Osteoblast (primary cell): ENCODE data around the gene IFIT1. TPM values are rescaled to one million over a fixed set of nuclear protein-coding genes. Genes with fewer than 3 reads are reported as not detected.

Experiments
- DNase-seq: peaks from one replicate; pipeline ENCODE4 v3.0.0; 2011; ENCODE audit warnings: low spot score, mixed read lengths; ENCODE audit not compliant: insufficient read length; ENCODE audit errors: missing footprints
- H2AFZ ChIP-seq: 2 replicates; pipeline ENCODE4 v1.6.0; 2011; ENCODE audit warnings: mild to moderate bottlenecking, low read length
- H3K27ac ChIP-seq: 2 replicates; pipeline ENCODE4 v1.5.1; 2011; ENCODE audit warnings: mild to moderate bottlenecking, low read depth, low read length, moderate library complexity
- H3K27me3 ChIP-seq: 2 replicates; pipeline ENCODE4 v1.6.0; 2012; ENCODE audit warnings: mild to moderate bottlenecking, control low read depth, inconsistent platforms, low read length, moderate library complexity; ENCODE audit not compliant: insufficient read depth
- H3K36me3 ChIP-seq: 2 replicates; pipeline ENCODE4 v1.5.1; 2011; ENCODE audit warnings: mild to moderate bottlenecking, low read length, control low read depth, moderate library complexity; ENCODE audit not compliant: insufficient read depth
- H3K4me1 ChIP-seq: 2 replicates; pipeline ENCODE4 v1.5.1; 2011; ENCODE audit warnings: mild to moderate bottlenecking, low read length, control low read depth, moderate library complexity; ENCODE audit not compliant: insufficient read depth
- H3K4me2 ChIP-seq: 2 replicates; pipeline ENCODE4 v1.6.0; 2011; ENCODE audit warnings: mild to moderate bottlenecking, low read length; ENCODE audit not compliant: insufficient read depth
- H3K4me3 ChIP-seq: fragments of 200-600 bp; sonication (generic); 3 replicates; pipeline ENCODE4 v1.5.1; 2012; ENCODE audit warnings: mild to moderate bottlenecking, low read length, inconsistent platforms; ENCODE audit not compliant: insufficient read depth
- H3K79me2 ChIP-seq: 2 replicates; pipeline ENCODE4 v1.6.0; 2012; ENCODE audit warnings: mild to moderate bottlenecking, low read length, control low read depth, inconsistent platforms; ENCODE audit not compliant: insufficient read depth
- H3K9me3 ChIP-seq: 2 replicates; pipeline ENCODE4 v1.5.1; 2011; ENCODE audit warnings: low read depth, low read length, control low read depth
- H4K20me1 ChIP-seq: 2 replicates; pipeline ENCODE4 v1.6.0; 2012; ENCODE audit warnings: mild to moderate bottlenecking, low read length, control low read depth; ENCODE audit not compliant: insufficient read depth
- CTCF ChIP-seq: IDR thresholded peaks from 2 replicates; pipeline ENCODE4 v1.5.1; 2011; ENCODE audit warnings: mild to moderate bottlenecking, low read depth, low read length, moderate library complexity; ENCODE audit errors: extremely low read depth
- total RNA-seq: library from RNA; depleted of rRNA; stranded (reverse); fragments of >200 nt; gene quantifications from 2 replicates; pipeline ENCODE4 v1.2.3, GENCODE V29; 2012

Gene IFIT1
- total RNA-seq, 1 donor: 34.4 TPM

- no peak for DNase-seq
- no peak overlapping the region for H3K27ac ChIP-seq
- H3K36me3 ChIP-seq: no peaks in the 10 kb centered on the region
- peaks cover 29% of the 10 kb centered on the region for H3K4me1 ChIP-seq
- H3K9me3 ChIP-seq: no peaks in the 10 kb centered on the region
- H2AFZ ChIP-seq: no peak overlapping the region
- TF ChIP-seq CTCF: no peak
- H3K27me3 ChIP-seq: no peaks in the 10 kb centered on the region
- no peak overlapping the region for H3K4me2 ChIP-seq
- H3K79me2 ChIP-seq: no peaks in the 10 kb centered on the region
- H4K20me1 ChIP-seq: no peaks in the 10 kb centered on the region
- H3K4me3 ChIP-seq: no peak overlapping the region
These were observed 34.4 kb upstream of the IFIT1 start for GRCh38 chr10:89357975-89358374.

- TF ChIP-seq CTCF: no peak
These were observed 32.3 kb upstream of the IFIT1 start for GRCh38 chr10:89360157-89360556.

GRCh38 chr10:89362929-89363328, 29.5 kb upstream of the IFIT1 start:
- Histone ChIP-seq H3K4me1 (peaks cover 1% of the 10 kb centered on the region), H3K79me2 (no peaks in the 10 kb centered on the region), H3K36me3 (no peaks in the 10 kb centered on the region), H3K27ac (no peak overlapping the region), H3K9me3 (no peaks in the 10 kb centered on the region), H3K4me3 (no peak overlapping the region), H3K27me3 (no peaks in the 10 kb centered on the region), H2AFZ (no peak overlapping the region), H3K4me2 (no peak overlapping the region), H4K20me1 (no peaks in the 10 kb centered on the region)
- no peak for TF ChIP-seq CTCF
- DNase-seq: no peak

More at GRCh38 chr10:89360157-89360556, 32.3 kb upstream of the IFIT1 start:
- no peak overlapping the region for H3K4me2 ChIP-seq
- H3K79me2 ChIP-seq: no peaks in the 10 kb centered on the region
- no peaks in the 10 kb centered on the region for H4K20me1 ChIP-seq
- no peak overlapping the region for H3K27ac ChIP-seq
- no peak overlapping the region for H2AFZ ChIP-seq
- no peak overlapping the region for H3K4me3 ChIP-seq
- peaks cover 20% of the 10 kb centered on the region for H3K4me1 ChIP-seq
- no peaks in the 10 kb centered on the region for H3K9me3 ChIP-seq
- no peaks in the 10 kb centered on the region for H3K36me3 ChIP-seq
- no peak for DNase-seq
- no peaks in the 10 kb centered on the region for H3K27me3 ChIP-seq

- DNase-seq: no peak
- no peak overlapping the region for H3K27ac ChIP-seq
- H3K4me2 ChIP-seq: no peak overlapping the region
- no peaks in the 10 kb centered on the region for H3K79me2 ChIP-seq
- H3K4me3 ChIP-seq: no peak overlapping the region
- no peak overlapping the region for H2AFZ ChIP-seq
- TF ChIP-seq CTCF: no peak
- no peaks in the 10 kb centered on the region for H3K27me3 ChIP-seq
- H3K9me3 ChIP-seq: no peaks in the 10 kb centered on the region
- peaks cover 11% of the 10 kb centered on the region for H3K4me1 ChIP-seq
- no peaks in the 10 kb centered on the region for H4K20me1 ChIP-seq
- no peaks in the 10 kb centered on the region for H3K36me3 ChIP-seq
These were observed 28.5 kb upstream of the IFIT1 start for GRCh38 chr10:89363729-89364442.
